OCI-LY3 (cell line): Measurements from ENCODE around the gene MRPL55.

Source experiments
- H2AFZ ChIP-seq: fragments of 200-600, 300-600 bp; shearing (Covaris generic); 2 replicates; pipeline ENCODE4 v1.6.0; 2014; ENCODE audit warnings: antibody characterized with exemption, low read depth, low read length
- H3K27ac ChIP-seq: fragments of 200-600, 300-600 bp; sonication (generic); 2 replicates; pipeline ENCODE4 v1.5.1; 2014; ENCODE audit warnings: mild to moderate bottlenecking, low read length, moderate library complexity, mixed read lengths
- H3K27me3 ChIP-seq: fragments of 200-600, 300-600 bp; sonication (generic); 2 replicates; pipeline ENCODE4 v1.6.1; 2014; ENCODE audit warnings: low read depth, low read length, mixed read lengths
- H3K36me3 ChIP-seq: fragments of 200-600, 300-600 bp; sonication (generic); replicated peaks from 2 replicates; pipeline ENCODE3; 2014; ENCODE audit warnings: low read depth, low read length, mixed read lengths
- H3K4me1 ChIP-seq: fragments of 300-600, 200-600 bp; sonication (generic); 2 replicates; pipeline ENCODE4 v1.6.1; 2014; ENCODE audit warnings: low read length, mixed read lengths
- H3K4me2 ChIP-seq: fragments of 200-600, 300-600 bp; sonication (generic); 2 replicates; pipeline ENCODE4 v1.6.1; 2014; ENCODE audit warnings: low read length, mixed read lengths
- H3K4me3 ChIP-seq: fragments of 300-600, 200-600 bp; sonication (generic); 2 replicates; pipeline ENCODE4 v1.5.1; 2014; ENCODE audit warnings: antibody characterized with exemption, mild to moderate bottlenecking, low read length, moderate library complexity
- H3K79me2 ChIP-seq: fragments of 300-600, 200-600 bp; shearing (Covaris generic); 2 replicates; pipeline ENCODE4 v1.6.1; 2014; ENCODE audit warnings: mild to moderate bottlenecking, low read length, mixed read lengths
- H3K9ac ChIP-seq: fragments of 300-600, 200-600 bp; shearing (Covaris generic); 2 replicates; pipeline ENCODE4 v1.6.0; 2014; ENCODE audit warnings: mild to moderate bottlenecking, low read length, moderate library complexity
- H3K9me3 ChIP-seq: fragments of 200-600, 300-600 bp; shearing (Covaris generic); 2 replicates; pipeline ENCODE4 v1.6.1; 2014; ENCODE audit warnings: low read length, mixed read lengths; ENCODE audit not compliant: insufficient read depth
- H4K20me1 ChIP-seq: fragments of 200-600, 300-600 bp; sonication (generic); 2 replicates; pipeline ENCODE4 v1.6.1; 2016; ENCODE audit warnings: low read length, mixed read lengths; ENCODE audit not compliant: insufficient read depth
- CTCF ChIP-seq: fragments of 200-600, 300-600 bp; sonication (generic); IDR thresholded peaks from 2 replicates; pipeline ENCODE4 v1.5.1; 2014; ENCODE audit warnings: antibody characterized with exemption, low read length, low read depth
- EZH2phosphoT487 ChIP-seq: fragments of 200-600 bp; shearing (Covaris generic); IDR thresholded peaks from 2 replicates; pipeline ENCODE4 v1.6.1; 2018; ENCODE audit warnings: antibody characterized with exemption, mixed run types, low read depth

The MRPL55 gene

GRCh38 chr1:228147151-228147693 lies 38.1 kb upstream of the MRPL55 start:
- Histone ChIP-seq H3K4me2 (no peak overlapping the region), H3K27me3 (no peaks in the 10 kb centered on the region), H3K9me3 (no peaks in the 10 kb centered on the region), H3K79me2 (peaks cover 45% of the 10 kb centered on the region), H4K20me1 (peaks cover 29% of the 10 kb centered on the region), H3K9ac (no peak overlapping the region), H2AFZ (no peak overlapping the region), H3K4me1 (no peaks in the 10 kb centered on the region), H3K36me3 (peaks cover 6% of the 10 kb centered on the region), H3K4me3 (no peak overlapping the region), H3K27ac (no peak overlapping the region)
- TF ChIP-seq EZH2phosphoT487 (no peak), CTCF (no peak)

- Histone ChIP-seq H4K20me1 (peaks cover 35% of the 10 kb centered on the region), H2AFZ (no peak overlapping the region), H3K9me3 (no peaks in the 10 kb centered on the region), H3K79me2 (peaks cover 51% of the 10 kb centered on the region), H3K27me3 (no peaks in the 10 kb centered on the region), H3K27ac (no peak overlapping the region), H3K36me3 (peaks cover 10% of the 10 kb centered on the region), H3K4me2 (no peak overlapping the region), H3K4me3 (no peak overlapping the region), H3K4me1 (peaks cover 3% of the 10 kb centered on the region), H3K9ac (no peak overlapping the region)
- TF ChIP-seq CTCF (no peak), EZH2phosphoT487 (no peak)
These were observed 37.5 kb upstream of the MRPL55 start for GRCh38 chr1:228146417-228147150.

- Histone ChIP-seq H3K4me1 (peaks cover 7% of the 10 kb centered on the region), H3K27me3 (no peaks in the 10 kb centered on the region), H3K9me3 (no peaks in the 10 kb centered on the region), H4K20me1 (peaks cover 39% of the 10 kb centered on the region), H2AFZ (no peak overlapping the region), H3K79me2 (peaks cover 60% of the 10 kb centered on the region), H3K9ac (no peak overlapping the region), H3K36me3 (peaks cover 12% of the 10 kb centered on the region), H3K27ac (no peak overlapping the region), H3K4me2 (no peak overlapping the region), H3K4me3 (no peak overlapping the region)
- TF ChIP-seq CTCF (no peak), EZH2phosphoT487 (no peak)
These were observed 36.6 kb upstream of the MRPL55 start for GRCh38 chr1:228145463-228146416.

GRCh38 chr1:228144993-228145343 lies 35.9 kb upstream of the MRPL55 start:
- no peak overlapping the region for H3K4me3 ChIP-seq
- no peak overlapping the region for H3K9ac ChIP-seq
- no peaks in the 10 kb centered on the region for H3K9me3 ChIP-seq
- H3K27me3 ChIP-seq: no peaks in the 10 kb centered on the region
- no peak overlapping the region for H2AFZ ChIP-seq
- peaks cover 39% of the 10 kb centered on the region for H4K20me1 ChIP-seq
- TF ChIP-seq EZH2phosphoT487: no peak
- no peak for TF ChIP-seq CTCF
- H3K36me3 ChIP-seq: peaks cover 12% of the 10 kb centered on the region
- peaks cover 66% of the 10 kb centered on the region for H3K79me2 ChIP-seq
- H3K4me1 ChIP-seq: peaks cover 7% of the 10 kb centered on the region
- H3K4me2 ChIP-seq: no peak overlapping the region
- H3K27ac ChIP-seq: no peak overlapping the region
